GM18505 (cell line): ENCODE measurements around the gene KTN1.

Experiments used
- ATAC-seq: cut with Tn5 transposase; IDR thresholded peaks from one replicate; pipeline ENCODE4 v1.9.1; 2021; ENCODE audit not compliant: unreplicated experiment
- POLR2A ChIP-seq: IDR thresholded peaks from 4 replicates; pipeline ENCODE4 v1.6.1; 2011; ENCODE audit warnings: borderline replicate concordance; ENCODE audit not compliant: insufficient read depth, insufficient read length; ENCODE audit errors: extremely low read depth

The KTN1 gene

DNA sequence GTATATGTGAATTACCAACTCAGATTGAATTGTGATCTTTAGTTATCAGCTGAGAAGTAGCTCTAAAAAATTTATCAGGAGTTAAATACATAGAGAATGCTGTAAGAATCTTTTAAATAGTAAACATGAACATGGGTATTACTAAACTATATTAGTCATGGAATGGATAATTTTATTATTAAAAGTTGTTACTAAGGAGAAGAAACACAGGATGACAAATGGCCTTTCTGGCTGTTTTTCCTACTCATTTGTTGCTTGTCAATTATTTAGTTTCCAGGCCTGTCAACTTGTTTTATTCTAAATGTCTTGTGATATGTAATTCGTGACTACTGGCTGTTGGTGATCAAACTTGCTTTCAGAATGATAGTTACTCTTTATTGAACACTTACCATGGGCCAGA lies 58.7 kb downstream of the KTN1 start:
- no peak for ATAC-seq
- no peak for TF ChIP-seq POLR2A

- TF ChIP-seq POLR2A = no peak
- ATAC-seq = no peak
Observed at GRCh38 chr14:55641290-55641689, 61.3 kb downstream of the KTN1 start.

DNA sequence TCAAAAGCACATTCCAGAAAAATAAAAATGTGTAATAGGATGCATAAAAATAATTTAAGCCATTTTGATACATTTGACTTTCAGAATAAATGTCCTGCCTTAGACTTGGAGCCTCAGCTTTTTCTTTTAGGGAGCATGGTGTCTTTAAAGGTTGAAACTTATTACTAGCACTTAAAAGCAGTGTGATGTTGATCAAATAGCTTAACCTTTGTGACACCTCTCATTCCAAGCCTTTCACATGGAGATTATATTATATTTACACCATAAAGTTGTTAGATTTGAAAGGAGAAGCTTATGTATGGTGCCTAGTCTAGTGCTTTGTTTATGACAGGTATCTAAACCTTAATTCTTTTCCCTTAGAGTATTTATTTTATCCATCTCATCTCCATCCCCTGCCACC lies 61.9 kb downstream of the KTN1 start:
- no peak for ATAC-seq
- no peak for TF ChIP-seq POLR2A

GRCh38 chr14:55645145-55645544 lies 65.1 kb downstream of the KTN1 start:
- no peak for TF ChIP-seq POLR2A
- no peak for ATAC-seq

DNA sequence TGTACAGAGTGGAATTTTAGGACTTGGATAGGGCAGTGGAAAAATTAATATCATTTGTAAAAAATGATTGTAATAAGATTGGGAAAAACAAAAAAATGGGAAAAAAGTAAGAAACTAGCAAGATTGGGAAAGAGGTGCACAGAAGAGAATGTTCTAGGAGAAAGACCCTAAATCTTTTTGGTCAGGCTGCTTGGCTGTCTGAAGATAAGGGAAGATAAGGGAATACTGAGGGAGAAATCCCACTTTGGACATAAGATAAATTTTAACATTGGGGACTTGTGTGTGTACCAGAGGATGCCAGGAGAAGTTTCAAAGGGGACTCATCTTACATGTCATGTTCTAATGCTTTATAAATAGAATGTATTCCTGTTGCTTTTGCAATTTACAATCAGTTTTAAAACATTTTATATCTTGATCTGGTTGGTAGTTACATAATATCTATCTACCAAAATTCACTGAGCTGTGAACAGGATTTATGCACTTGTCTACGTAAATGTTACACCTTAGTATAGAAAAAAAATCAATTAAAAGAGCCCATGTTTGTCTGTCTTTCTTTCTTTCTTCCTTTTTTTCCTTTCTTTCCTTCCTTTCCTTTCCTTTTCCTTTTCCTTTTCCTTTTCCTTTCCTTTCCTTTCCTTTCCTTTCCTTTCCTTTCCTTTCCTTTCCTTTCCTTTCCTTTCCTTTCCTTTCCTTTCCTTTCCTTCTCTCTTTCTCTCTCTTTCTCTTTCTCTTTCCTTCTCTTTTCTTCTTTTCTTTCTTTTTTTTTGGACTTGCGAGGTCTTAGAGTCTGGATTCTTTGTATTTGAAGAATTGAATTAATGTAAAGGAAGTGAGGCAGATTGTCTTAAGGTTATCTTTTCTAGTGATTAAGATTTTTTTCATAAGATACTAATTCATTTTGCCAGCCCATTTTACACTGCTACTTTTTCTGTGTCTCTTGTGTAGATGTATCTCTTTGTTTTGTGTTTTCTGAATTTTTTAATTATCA lies 66.1 kb downstream of the KTN1 start:
- TF ChIP-seq POLR2A = no peak
- ATAC-seq = no peak

GRCh38 chr14:55650992-55651391 lies 71.0 kb downstream of the KTN1 start:
- no peak for ATAC-seq
- TF ChIP-seq POLR2A = no peak

DNA sequence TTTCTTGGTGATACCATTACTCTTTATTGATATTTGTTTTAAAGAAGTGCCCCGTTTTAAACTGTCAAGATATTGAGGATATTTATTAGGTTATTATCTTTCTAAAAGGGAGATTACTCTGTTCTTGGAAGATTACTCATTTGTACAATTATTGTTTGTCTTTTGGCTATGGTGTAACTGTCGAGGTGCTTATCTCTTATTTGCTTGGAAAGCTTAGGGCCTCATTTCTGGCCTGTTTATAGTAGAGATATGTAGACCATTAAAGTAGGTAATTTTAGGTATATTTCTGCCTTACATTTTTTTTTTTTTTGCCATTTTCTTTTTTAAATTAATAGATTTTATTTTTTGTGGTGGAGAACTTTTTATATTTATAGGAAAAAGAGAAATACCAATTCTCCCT lies 74.2 kb downstream of the KTN1 start:
- ATAC-seq = no peak
- no peak for TF ChIP-seq POLR2A

DNA sequence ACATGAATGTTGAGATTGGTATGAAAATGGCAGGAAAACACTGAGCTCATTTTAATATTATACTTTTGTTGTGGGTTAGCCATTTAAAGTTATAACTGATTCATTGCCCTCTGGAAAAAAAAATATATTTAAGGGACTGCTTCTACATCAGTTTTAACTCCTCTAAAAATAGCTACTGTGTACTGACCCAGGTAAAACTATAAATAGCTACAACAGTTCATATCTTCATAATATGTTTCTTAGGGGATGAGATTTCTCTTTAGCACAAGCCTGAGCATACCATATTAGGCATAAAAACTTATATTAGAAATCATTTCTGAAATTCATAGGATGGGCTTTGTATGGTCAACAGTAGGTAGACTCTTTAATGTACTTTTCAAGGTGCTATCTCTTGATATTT lies 81.0 kb downstream of the KTN1 start:
- no peak for TF ChIP-seq POLR2A
- no peak for ATAC-seq

GRCh38 chr14:55662752-55663151 lies 82.7 kb downstream of the KTN1 start:
- ATAC-seq = no peak
- TF ChIP-seq POLR2A = no peak

DNA sequence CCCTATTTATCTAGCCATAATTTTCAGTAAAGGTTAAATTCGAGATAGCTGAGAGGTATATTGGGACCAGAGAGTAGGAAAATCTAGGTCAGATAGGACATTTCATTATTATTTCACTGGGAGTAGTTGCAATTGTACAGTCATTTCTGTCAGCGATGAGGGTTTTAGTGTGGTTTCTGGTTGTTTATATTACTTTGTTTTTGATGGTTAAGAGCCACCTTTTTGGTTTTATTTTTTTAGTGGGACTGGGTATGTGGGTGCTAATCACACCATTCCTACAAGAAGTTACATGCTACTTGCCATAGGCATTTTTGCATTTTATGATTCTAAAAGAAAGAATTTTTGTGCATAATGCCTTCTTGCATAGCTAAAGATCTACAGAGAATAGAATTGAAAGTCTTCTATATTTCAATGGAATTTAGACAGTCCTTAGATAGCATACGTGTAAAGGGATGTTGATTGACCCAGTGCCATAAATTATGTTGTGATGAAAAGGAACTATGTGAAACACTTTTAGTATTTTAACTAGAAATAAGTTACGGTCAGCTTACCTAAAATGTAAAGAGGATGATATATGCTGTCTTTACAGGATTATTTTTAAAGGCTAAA lies 85.2 kb downstream of the KTN1 start:
- peak; percentile 53 for ATAC-seq
- no peak for TF ChIP-seq POLR2A

DNA sequence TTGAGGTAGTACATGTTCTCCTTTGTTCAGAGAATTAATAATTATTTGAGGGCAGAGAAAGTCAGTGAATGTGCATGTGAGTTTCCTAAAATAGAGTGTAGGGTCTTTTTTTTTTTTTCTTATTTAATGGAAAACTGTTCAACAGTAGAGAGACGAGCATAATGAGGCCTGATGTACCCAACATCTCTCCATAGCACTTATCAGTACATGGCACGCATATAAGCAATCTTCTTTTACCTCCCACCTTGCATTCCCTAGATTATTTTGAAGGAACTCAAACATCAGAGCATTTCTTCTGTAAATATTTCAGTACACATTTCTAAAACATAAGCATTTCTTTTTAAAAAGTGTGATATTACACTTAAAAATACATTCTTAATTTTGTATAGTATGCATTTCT lies 87.8 kb downstream of the KTN1 start:
- no peak for ATAC-seq
- no peak for TF ChIP-seq POLR2A

- no peak for ATAC-seq
- no peak for TF ChIP-seq POLR2A
Observed at GRCh38 chr14:55671641-55672040, 91.6 kb downstream of the KTN1 start.

DNA sequence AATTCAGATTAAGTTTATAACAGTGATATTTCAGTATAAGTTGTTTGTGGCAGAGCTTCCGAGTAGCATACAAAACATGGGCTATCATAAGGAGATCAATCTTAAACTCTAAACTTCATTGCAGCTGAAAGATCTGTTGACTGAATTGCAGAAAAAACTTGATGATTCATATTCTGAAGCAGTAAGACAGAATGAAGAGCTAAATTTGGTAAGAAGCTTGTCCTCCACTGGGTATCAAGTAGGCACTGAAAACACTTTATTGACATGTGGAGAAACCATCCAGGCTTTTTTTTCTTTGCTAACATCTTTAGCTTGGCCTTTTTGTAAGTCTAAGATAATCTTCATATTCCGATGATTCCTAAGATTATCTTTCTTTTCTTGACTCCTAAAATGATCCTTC lies 93.0 kb downstream of the KTN1 start:
- no peak for TF ChIP-seq POLR2A
- ATAC-seq = no peak

- no peak for ATAC-seq
- no peak for TF ChIP-seq POLR2A
Observed at GRCh38 chr14:55681096-55681495, 101.1 kb downstream of the KTN1 start.
